ENCODE data around the gene MFRP. TPM values are rescaled to one million over a fixed set of nuclear protein-coding genes. Genes with fewer than 3 reads are reported as not detected.

Gene MFRP
- total RNA-seq, 1 donor from 2014 or later, result not detected

DNA sequence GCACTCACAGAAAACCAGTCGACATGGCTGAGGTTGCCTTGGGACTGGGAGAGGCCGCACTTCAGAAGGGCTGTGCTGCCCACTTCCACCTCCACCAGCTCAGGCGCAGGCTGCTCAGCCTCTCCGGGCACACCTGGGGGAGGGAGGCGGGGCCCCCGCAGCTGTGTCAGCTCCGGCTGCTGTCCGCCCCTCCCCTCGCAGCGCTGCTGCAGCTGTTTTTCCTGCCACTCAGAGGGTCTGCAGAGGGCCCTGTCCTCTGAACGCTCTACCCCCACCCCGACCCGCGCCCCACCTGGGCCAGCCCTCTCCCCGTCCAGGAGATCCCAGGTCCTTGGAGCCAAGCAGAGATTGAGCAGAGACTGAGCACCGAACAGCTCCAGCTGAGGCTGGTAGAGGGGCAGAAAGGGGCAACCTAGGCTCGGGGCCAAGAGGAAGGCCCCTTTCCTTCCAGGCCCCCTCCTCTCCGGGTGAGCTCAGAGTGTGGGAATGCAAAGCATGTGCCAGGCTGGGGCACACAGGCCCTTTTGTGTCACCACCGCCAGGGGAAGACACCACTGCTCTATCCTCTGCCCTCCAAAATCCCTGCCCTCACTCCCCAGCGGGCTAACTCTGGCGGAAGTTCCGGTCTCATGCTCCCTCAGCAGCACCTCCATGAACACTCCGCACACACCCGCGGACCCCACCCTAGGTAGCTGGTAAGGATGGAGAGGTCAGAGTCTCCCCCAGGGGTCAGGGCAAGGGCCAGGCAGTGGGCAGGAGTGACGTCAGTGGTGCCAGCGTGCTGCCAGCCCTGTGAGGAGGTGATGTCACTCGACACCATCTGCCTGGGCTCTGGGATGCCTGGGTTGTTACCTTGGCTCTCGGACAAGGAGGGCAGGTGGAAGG is 31.1 kb downstream of the MFRP start:
- peaks cover 6% of the 10 kb centered on the region for H3K36me3 ChIP-seq (ENCODE audit: insufficient read depth, low read length)
- FAIRE-seq, result no peak
- peaks cover 30% of the 10 kb centered on the region for H4K20me1 ChIP-seq (ENCODE audit: insufficient read depth, low read length)
- no peak overlapping the region for H3K27ac ChIP-seq (ENCODE audit: low read depth, low read length)
- H3K9ac ChIP-seq (ENCODE audit: low read length), result peak overlapping the region; percentile 74
- H3K79me2 ChIP-seq (ENCODE audit: insufficient read depth, low read length), result peaks cover 27% of the 10 kb centered on the region
- Mint-ChIP-seq H3K9me3 (ENCODE audit: unreplicated experiment) (no peaks in the 10 kb centered on the region), H3K27me3 (ENCODE audit: low read depth, unreplicated experiment) (no peaks in the 10 kb centered on the region), H3K36me3 (ENCODE audit: low read depth, unreplicated experiment) (peaks cover 10% of the 10 kb centered on the region), H3K27ac (ENCODE audit: unreplicated experiment) (peak overlapping the region; percentile 34), H3K4me1 (ENCODE audit: low read depth, unreplicated experiment) (peaks cover 14% of the 10 kb centered on the region), H3K4me3 (ENCODE audit: unreplicated experiment) (peak overlapping the region; percentile 82)
- no peaks in the 10 kb centered on the region for H3K27me3 ChIP-seq (ENCODE audit: insufficient read depth, low read length)
- DNase-seq (ENCODE audit: low read depth), result no peak
- TF ChIP-seq EZH2 (IDR thresholded peaks at IDR 0.05; ENCODE audit: insufficient read depth, low read length), result no peak
- TF ChIP-seq CTCF (IDR thresholded peaks at IDR 0.05; ENCODE audit: insufficient read depth, low read depth, low read length), result no peak
- H3K4me2 ChIP-seq (ENCODE audit: low read length), result peak overlapping the region; percentile 92
- H3K4me3 ChIP-seq (ENCODE audit: insufficient read depth, low read depth, low read length), result peak overlapping the region; percentile 61
- peak overlapping the region; percentile 45 for H2AFZ ChIP-seq (ENCODE audit: low read depth, low read length)
- H3K9me3 ChIP-seq (ENCODE audit: insufficient read depth, low read depth, low read length), result no peaks in the 10 kb centered on the region
- H3K4me1 ChIP-seq (ENCODE audit: insufficient read depth, low read length), result peaks cover 43% of the 10 kb centered on the region

DNA sequence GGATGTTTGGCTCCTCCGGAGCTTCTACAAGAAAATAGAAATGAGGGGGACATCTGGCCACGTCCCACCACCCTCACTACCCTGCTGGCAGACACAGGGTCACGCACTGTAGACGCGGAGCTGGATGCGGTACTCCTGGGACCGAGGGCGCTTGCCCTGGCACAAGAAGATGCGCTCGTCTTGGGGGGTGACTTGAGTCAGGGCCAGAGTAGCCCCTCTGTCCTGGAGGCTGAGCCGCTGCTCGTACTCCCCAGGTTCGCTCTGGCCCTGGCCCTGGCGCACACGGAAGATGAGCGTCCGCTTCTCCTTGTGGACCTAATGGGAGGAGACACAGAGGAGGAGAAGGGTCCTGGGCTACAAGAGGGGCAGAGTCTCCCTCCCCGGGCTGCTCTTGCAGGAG is 31.8 kb downstream of the MFRP start:
- H3K4me3 ChIP-seq (ENCODE audit: insufficient read depth, low read depth, low read length), result no peak overlapping the region
- H3K9ac ChIP-seq (ENCODE audit: low read length), result peak overlapping the region; percentile 14
- H3K4me3 Mint-ChIP-seq (ENCODE audit: unreplicated experiment), result peak overlapping the region; percentile 82
- no peaks in the 10 kb centered on the region for H3K27me3 ChIP-seq (ENCODE audit: insufficient read depth, low read length)
- H3K79me2 ChIP-seq (ENCODE audit: insufficient read depth, low read length), result peaks cover 27% of the 10 kb centered on the region
- peak overlapping the region; percentile 92 for H3K4me2 ChIP-seq (ENCODE audit: low read length)
- H3K36me3 Mint-ChIP-seq (ENCODE audit: low read depth, unreplicated experiment), result peaks cover 10% of the 10 kb centered on the region
- H3K27ac ChIP-seq (ENCODE audit: low read depth, low read length), result no peak overlapping the region
- no peak overlapping the region for H2AFZ ChIP-seq (ENCODE audit: low read depth, low read length)
- H4K20me1 ChIP-seq (ENCODE audit: insufficient read depth, low read length), result peaks cover 30% of the 10 kb centered on the region
- H3K27me3 Mint-ChIP-seq (ENCODE audit: low read depth, unreplicated experiment), result no peaks in the 10 kb centered on the region
- DNase-seq (ENCODE audit: low read depth) (no peak), FAIRE-seq (no peak)
- no peak overlapping the region for H3K27ac Mint-ChIP-seq (ENCODE audit: unreplicated experiment)
- TF ChIP-seq CTCF (IDR thresholded peaks at IDR 0.05; ENCODE audit: insufficient read depth, low read depth, low read length) (no peak), EZH2 (IDR thresholded peaks at IDR 0.05; ENCODE audit: insufficient read depth, low read length) (no peak)
- H3K4me1 Mint-ChIP-seq (ENCODE audit: low read depth, unreplicated experiment), result peaks cover 11% of the 10 kb centered on the region
- no peaks in the 10 kb centered on the region for H3K9me3 Mint-ChIP-seq (ENCODE audit: unreplicated experiment)
- peaks cover 42% of the 10 kb centered on the region for H3K4me1 ChIP-seq (ENCODE audit: insufficient read depth, low read length)
- H3K9me3 ChIP-seq (ENCODE audit: insufficient read depth, low read depth, low read length), result no peaks in the 10 kb centered on the region
- peaks cover 6% of the 10 kb centered on the region for H3K36me3 ChIP-seq (ENCODE audit: insufficient read depth, low read length)

DNA sequence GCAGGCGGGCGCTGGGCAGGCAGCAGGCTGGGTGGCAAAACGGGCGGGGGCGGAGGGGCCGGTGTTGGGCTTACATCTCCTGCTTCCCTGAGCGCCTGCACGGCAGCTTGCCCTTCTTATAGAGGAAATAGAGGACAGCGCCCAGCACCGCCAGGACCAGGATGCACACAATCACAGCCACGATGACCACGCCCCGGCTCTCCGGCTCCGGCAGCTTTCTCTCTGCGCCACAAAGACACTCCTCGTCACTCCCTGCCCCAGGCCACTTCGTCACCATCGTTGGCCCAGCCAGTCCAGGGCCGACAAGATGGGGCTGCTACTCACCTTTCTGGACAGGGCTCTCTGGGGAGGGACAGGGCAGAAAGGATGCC is 35.8 kb downstream of the MFRP start:
- DNase-seq (ENCODE audit: low read depth) (no peak), FAIRE-seq (no peak)
- H3K4me2 ChIP-seq (ENCODE audit: low read length), result no peak overlapping the region
- no peaks in the 10 kb centered on the region for H3K27me3 Mint-ChIP-seq (ENCODE audit: low read depth, unreplicated experiment)
- H3K79me2 ChIP-seq (ENCODE audit: insufficient read depth, low read length), result peaks cover 15% of the 10 kb centered on the region
- no peak overlapping the region for H3K27ac Mint-ChIP-seq (ENCODE audit: unreplicated experiment)
- H3K9me3 Mint-ChIP-seq (ENCODE audit: unreplicated experiment), result no peaks in the 10 kb centered on the region
- H3K4me1 ChIP-seq (ENCODE audit: insufficient read depth, low read length), result peaks cover 7% of the 10 kb centered on the region
- peaks cover 19% of the 10 kb centered on the region for H3K36me3 Mint-ChIP-seq (ENCODE audit: low read depth, unreplicated experiment)
- peaks cover 10% of the 10 kb centered on the region for H3K4me1 Mint-ChIP-seq (ENCODE audit: low read depth, unreplicated experiment)
- no peak overlapping the region for H2AFZ ChIP-seq (ENCODE audit: low read depth, low read length)
- H3K4me3 Mint-ChIP-seq (ENCODE audit: unreplicated experiment), result no peak overlapping the region
- H3K27ac ChIP-seq (ENCODE audit: low read depth, low read length), result no peak overlapping the region
- no peak overlapping the region for H3K9ac ChIP-seq (ENCODE audit: low read length)
- H3K36me3 ChIP-seq (ENCODE audit: insufficient read depth, low read length), result peaks cover 9% of the 10 kb centered on the region
- no peak overlapping the region for H3K4me3 ChIP-seq (ENCODE audit: insufficient read depth, low read depth, low read length)
- peaks cover 32% of the 10 kb centered on the region for H4K20me1 ChIP-seq (ENCODE audit: insufficient read depth, low read length)
- TF ChIP-seq CTCF (IDR thresholded peaks at IDR 0.05; ENCODE audit: insufficient read depth, low read depth, low read length), result no peak
- no peak for TF ChIP-seq EZH2 (IDR thresholded peaks at IDR 0.05; ENCODE audit: insufficient read depth, low read length)
- no peaks in the 10 kb centered on the region for H3K27me3 ChIP-seq (ENCODE audit: insufficient read depth, low read length)
- H3K9me3 ChIP-seq (ENCODE audit: insufficient read depth, low read depth, low read length), result no peaks in the 10 kb centered on the region

Measured in astrocyte (in vitro differentiated cells and primary cell).